ENCODE data around the gene NCKAP1.
A peak's percentile ranks its signal among the peaks of the same experiment; 100 is the strongest.

Gene NCKAP1

DNA sequence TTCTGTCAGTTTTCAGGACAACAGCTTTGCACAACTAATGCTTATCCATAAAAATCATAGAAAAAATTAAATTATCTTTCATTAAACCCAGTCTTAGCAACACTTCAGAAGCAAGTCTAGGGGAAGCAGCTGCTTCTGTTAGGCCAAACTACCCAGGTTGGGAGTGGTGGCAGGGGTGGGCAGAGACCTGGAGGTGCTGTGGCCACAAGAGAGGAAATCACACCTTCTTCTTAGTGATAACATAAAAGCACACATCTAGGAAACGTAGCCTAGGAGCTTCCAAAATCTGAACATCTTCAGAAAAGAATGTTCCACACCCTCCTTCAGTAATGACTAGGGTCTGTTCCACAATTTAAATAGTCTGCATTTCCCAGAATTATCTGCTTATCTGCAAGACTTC lies 139.5 kb downstream of the NCKAP1 start (continued):
- TF ChIP-seq, protein P1, sequence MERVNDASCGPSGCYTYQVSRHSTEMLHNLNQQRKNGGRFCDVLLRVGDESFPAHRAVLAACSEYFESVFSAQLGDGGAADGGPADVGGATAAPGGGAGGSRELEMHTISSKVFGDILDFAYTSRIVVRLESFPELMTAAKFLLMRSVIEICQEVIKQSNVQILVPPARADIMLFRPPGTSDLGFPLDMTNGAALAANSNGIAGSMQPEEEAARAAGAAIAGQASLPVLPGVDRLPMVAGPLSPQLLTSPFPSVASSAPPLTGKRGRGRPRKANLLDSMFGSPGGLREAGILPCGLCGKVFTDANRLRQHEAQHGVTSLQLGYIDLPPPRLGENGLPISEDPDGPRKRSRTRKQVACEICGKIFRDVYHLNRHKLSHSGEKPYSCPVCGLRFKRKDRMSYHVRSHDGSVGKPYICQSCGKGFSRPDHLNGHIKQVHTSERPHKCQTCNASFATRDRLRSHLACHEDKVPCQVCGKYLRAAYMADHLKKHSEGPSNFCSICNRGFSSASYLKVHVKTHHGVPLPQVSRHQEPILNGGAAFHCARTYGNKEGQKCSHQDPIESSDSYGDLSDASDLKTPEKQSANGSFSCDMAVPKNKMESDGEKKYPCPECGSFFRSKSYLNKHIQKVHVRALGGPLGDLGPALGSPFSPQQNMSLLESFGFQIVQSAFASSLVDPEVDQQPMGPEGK (CRISPR knock-in tag; IDR thresholded peaks at IDR 0.05; ENCODE audit: borderline replicate concordance): no peak
- TF ChIP-seq TCF4 (CRISPR knock-in tag; IDR thresholded peaks at IDR 0.05; ENCODE audit: borderline replicate concordance) (no peak), OSR1 (CRISPR knock-in tag; IDR thresholded peaks at IDR 0.05) (no peak), RARB (CRISPR knock-in tag; IDR thresholded peaks at IDR 0.05) (no peak), ISL1 (CRISPR knock-in tag; IDR thresholded peaks at IDR 0.05) (no peak), PPARA (CRISPR knock-in tag; IDR thresholded peaks at IDR 0.05; ENCODE audit: borderline replicate concordance) (no peak), ZFP30 (CRISPR knock-in tag; IDR thresholded peaks at IDR 0.05) (no peak), ESRRG (CRISPR knock-in tag; IDR thresholded peaks at IDR 0.05) (no peak)

DNA sequence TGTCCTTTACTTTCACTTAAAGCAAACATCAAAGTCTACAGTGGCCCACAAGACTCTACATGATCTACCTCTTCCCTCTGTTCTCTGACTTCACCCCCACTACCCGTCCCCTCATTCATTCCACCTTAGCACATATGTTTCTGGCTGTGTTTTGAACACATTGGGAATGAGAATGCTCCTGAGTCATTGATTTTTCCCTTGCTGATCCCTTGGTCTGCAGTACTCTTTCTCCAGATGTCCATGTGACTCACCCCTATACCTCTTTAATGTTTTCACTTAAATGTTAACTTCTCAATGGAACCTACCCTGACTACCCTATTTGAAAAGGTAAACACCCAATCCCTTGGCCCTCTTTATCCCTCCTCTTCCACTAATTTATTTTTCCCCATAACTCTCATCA lies 141.1 kb downstream of the NCKAP1 start:
- ATAC-seq: peak; percentile 36; the same call in 1 of the 3 replicates
- TF ChIP-seq GLIS3 (CRISPR knock-in tag; IDR thresholded peaks at IDR 0.05) (no peak), CSDC2 (CRISPR knock-in tag; IDR thresholded peaks at IDR 0.05) (no peak), PPARA (CRISPR knock-in tag; IDR thresholded peaks at IDR 0.05; ENCODE audit: borderline replicate concordance) (no peak), SNAI2 (CRISPR knock-in tag; IDR thresholded peaks at IDR 0.05) (no peak), ISL1 (CRISPR knock-in tag; IDR thresholded peaks at IDR 0.05) (no peak), BACH2 (CRISPR knock-in tag; IDR thresholded peaks at IDR 0.05; ENCODE audit: borderline replicate concordance) (no peak), ZNF565 (CRISPR knock-in tag; conservative IDR thresholded peaks at IDR 0.05; ENCODE audit: low read depth) (no peak)
- TF ChIP-seq, protein P2, sequence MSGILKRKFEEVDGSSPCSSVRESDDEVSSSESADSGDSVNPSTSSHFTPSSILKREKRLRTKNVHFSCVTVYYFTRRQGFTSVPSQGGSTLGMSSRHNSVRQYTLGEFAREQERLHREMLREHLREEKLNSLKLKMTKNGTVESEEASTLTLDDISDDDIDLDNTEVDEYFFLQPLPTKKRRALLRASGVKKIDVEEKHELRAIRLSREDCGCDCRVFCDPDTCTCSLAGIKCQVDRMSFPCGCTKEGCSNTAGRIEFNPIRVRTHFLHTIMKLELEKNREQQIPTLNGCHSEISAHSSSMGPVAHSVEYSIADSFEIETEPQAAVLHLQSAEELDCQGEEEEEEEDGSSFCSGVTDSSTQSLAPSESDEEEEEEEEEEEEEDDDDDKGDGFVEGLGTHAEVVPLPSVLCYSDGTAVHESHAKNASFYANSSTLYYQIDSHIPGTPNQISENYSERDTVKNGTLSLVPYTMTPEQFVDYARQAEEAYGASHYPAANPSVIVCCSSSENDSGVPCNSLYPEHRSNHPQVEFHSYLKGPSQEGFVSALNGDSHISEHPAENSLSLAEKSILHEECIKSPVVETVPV (CRISPR knock-in tag; IDR thresholded peaks at IDR 0.05): no peak
- TF ChIP-seq, protein P3, sequence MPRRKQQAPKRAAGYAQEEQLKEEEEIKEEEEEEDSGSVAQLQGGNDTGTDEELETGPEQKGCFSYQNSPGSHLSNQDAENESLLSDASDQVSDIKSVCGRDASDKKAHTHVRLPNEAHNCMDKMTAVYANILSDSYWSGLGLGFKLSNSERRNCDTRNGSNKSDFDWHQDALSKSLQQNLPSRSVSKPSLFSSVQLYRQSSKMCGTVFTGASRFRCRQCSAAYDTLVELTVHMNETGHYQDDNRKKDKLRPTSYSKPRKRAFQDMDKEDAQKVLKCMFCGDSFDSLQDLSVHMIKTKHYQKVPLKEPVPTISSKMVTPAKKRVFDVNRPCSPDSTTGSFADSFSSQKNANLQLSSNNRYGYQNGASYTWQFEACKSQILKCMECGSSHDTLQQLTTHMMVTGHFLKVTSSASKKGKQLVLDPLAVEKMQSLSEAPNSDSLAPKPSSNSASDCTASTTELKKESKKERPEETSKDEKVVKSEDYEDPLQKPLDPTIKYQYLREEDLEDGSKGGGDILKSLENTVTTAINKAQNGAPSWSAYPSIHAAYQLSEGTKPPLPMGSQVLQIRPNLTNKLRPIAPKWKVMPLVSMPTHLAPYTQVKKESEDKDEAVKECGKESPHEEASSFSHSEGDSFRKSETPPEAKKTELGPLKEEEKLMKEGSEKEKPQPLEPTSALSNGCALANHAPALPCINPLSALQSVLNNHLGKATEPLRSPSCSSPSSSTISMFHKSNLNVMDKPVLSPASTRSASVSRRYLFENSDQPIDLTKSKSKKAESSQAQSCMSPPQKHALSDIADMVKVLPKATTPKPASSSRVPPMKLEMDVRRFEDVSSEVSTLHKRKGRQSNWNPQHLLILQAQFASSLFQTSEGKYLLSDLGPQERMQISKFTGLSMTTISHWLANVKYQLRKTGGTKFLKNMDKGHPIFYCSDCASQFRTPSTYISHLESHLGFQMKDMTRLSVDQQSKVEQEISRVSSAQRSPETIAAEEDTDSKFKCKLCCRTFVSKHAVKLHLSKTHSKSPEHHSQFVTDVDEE (CRISPR knock-in tag; IDR thresholded peaks at IDR 0.05): no peak
- TF ChIP-seq, protein P1 (CRISPR knock-in tag; IDR thresholded peaks at IDR 0.05; ENCODE audit: borderline replicate concordance): no peak
- TF ChIP-seq, protein P4, sequence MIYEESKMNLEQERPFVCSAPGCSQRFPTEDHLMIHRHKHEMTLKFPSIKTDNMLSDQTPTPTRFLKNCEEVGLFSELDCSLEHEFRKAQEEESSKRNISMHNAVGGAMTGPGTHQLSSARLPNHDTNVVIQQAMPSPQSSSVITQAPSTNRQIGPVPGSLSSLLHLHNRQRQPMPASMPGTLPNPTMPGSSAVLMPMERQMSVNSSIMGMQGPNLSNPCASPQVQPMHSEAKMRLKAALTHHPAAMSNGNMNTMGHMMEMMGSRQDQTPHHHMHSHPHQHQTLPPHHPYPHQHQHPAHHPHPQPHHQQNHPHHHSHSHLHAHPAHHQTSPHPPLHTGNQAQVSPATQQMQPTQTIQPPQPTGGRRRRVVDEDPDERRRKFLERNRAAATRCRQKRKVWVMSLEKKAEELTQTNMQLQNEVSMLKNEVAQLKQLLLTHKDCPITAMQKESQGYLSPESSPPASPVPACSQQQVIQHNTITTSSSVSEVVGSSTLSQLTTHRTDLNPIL (CRISPR knock-in tag; IDR thresholded peaks at IDR 0.05; ENCODE audit: low read depth): no peak

DNA sequence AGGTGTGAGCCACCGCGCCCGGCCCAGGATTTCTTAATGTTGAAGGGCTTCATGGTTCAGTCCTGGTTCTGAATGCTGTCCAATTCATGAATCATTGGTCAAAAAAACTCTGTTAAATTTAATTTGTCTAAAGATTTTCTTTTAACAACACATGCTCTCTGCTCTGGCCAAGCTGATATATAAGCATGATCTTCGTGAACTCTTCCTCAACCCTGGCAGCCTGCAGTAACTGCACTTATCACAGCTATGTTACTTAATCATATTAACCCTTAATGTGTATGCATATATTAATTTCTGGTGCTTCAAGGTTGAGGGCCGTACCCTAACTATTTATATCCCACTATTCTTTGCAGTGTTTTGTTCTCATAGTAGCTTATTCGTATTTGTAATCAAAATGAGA lies 142.5 kb downstream of the NCKAP1 start:
- TF ChIP-seq SNAI2 (CRISPR knock-in tag; IDR thresholded peaks at IDR 0.05) (no peak), BACH2 (CRISPR knock-in tag; IDR thresholded peaks at IDR 0.05; ENCODE audit: borderline replicate concordance) (no peak), ZNF8 (CRISPR knock-in tag; IDR thresholded peaks at IDR 0.05) (no peak), ARNTL (CRISPR knock-in tag; IDR thresholded peaks at IDR 0.05; ENCODE audit: borderline replicate concordance, low read depth) (no peak), TCF4 (CRISPR knock-in tag; IDR thresholded peaks at IDR 0.05; ENCODE audit: borderline replicate concordance) (no peak)
- TF ChIP-seq, protein P5, sequence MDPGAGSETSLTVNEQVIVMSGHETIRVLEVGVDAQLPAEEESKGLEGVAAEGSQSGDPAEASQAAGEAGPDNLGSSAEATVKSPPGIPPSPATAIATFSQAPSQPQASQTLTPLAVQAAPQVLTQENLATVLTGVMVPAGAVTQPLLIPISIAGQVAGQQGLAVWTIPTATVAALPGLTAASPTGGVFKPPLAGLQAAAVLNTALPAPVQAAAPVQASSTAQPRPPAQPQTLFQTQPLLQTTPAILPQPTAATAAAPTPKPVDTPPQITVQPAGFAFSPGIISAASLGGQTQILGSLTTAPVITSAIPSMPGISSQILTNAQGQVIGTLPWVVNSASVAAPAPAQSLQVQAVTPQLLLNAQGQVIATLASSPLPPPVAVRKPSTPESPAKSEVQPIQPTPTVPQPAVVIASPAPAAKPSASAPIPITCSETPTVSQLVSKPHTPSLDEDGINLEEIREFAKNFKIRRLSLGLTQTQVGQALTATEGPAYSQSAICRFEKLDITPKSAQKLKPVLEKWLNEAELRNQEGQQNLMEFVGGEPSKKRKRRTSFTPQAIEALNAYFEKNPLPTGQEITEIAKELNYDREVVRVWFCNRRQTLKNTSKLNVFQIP (CRISPR knock-in tag; IDR thresholded peaks at IDR 0.05; ENCODE audit: borderline replicate concordance, low read depth): no peak
- no peak for ATAC-seq
